HT-29 (cell line): Measurements from ENCODE around the gene SDHAF2. TPM values are rescaled to one million over a fixed set of nuclear protein-coding genes. Genes with fewer than 3 reads are reported as not detected.

Experiments
- small RNA-seq: library from RNA; depleted of rRNA; stranded (forward); fragments of <200 nt; gene quantifications from one replicate; pipeline ENCODE3, GENCODE V24; 2014
- total RNA-seq: library from RNA; depleted of rRNA; stranded (reverse); fragments of >200 nt; shearing (Covaris generic); gene quantifications from 2 replicates; pipeline ENCODE4 v1.2.3, GENCODE V29; 2014; rRNA removed

The SDHAF2 gene
- total RNA-seq, 1 experiment from 2014 or later, result 64.9 TPM

Small RNAs within 50 kb of the gene (small RNA-seq; reads per million reads assigned to genes)
- not detected for gene RN7SL23P

Other genes with a start within 250 kb of the SDHAF2 start
- gene PGA3, start 226.6 kb upstream of the SDHAF2 start, total RNA-seq, result 0.34 TPM in 1 of 2 replicates, not detected in the other
- 1.0 TPM in 1 of 2 replicates, not detected in the other for gene PGA4, start 207.8 kb upstream of the SDHAF2 start, total RNA-seq
- gene PGA5, start 188.9 kb upstream of the SDHAF2 start, total RNA-seq, result not detected in 2 replicates
- gene VWCE, start 134.8 kb upstream of the SDHAF2 start, total RNA-seq, result not detected in 2 replicates
- gene DDB1, start 97.0 kb upstream of the SDHAF2 start, total RNA-seq, result 262 and 321 TPM in 2 replicates
- 80.4 and 94.2 TPM in 2 replicates for gene TKFC, start 96.9 kb upstream of the SDHAF2 start, total RNA-seq
- 70.5 and 80.2 TPM in 2 replicates for gene CYB561A3, start 68.2 kb upstream of the SDHAF2 start, total RNA-seq
- 18.4 and 27.8 TPM in 2 replicates for gene TMEM138, start 67.8 kb upstream of the SDHAF2 start, total RNA-seq
- 15.1 and 23.4 TPM in 2 replicates for gene TMEM216, start 37.5 kb upstream of the SDHAF2 start, total RNA-seq
- 34.8 and 51.2 TPM in 2 replicates for gene CPSF7, start 149 bp upstream of the SDHAF2 start, total RNA-seq
- gene LRRC10B, start 78.6 kb downstream of the SDHAF2 start, total RNA-seq, result 6.3 and 7.7 TPM in 2 replicates
- 13.2 and 14.8 TPM in 2 replicates for gene SYT7, start 151.0 kb downstream of the SDHAF2 start, total RNA-seq